Stimulated activated CD8-positive, alpha-beta memory T cell treated with anti-CD3 and anti-CD28 coated beads, Interleukin-2, amount 100 ng/mL, for 1 hour (primary cell): Measurements from ENCODE around the gene INPP5A.
"Not testable (repeated sequence)": the region's sequence is repeated elsewhere in the genome, so short reads cannot be mapped to it uniquely, and the experiment has no call there.

Experiments
- DNase-seq, 2 donors: peaks; one replicate each; pipeline ENCODE4 v3.0.0-alpha.2; 2020; ENCODE audit warnings: low read depth in 2 of 2

The INPP5A gene

GRCh38 chr10:132659206-132660091, 121.9 kb downstream of the INPP5A start:
- no peak for DNase-seq

GRCh38 chr10:132660385-132660784, 122.8 kb downstream of the INPP5A start:
- no peak for DNase-seq

- DNase-seq = no peak
Measured at GRCh38 chr10:132662186-132662920, 124.8 kb downstream of the INPP5A start.

GRCh38 chr10:132663666-132664365, 126.2 kb downstream of the INPP5A start:
- no peak for DNase-seq

GRCh38 chr10:132664407-132664806, 126.8 kb downstream of the INPP5A start:
- DNase-seq = no peak

GRCh38 chr10:132664883-132665282, 127.3 kb downstream of the INPP5A start:
- DNase-seq = no peak

GRCh38 chr10:132665946-132666704, 128.5 kb downstream of the INPP5A start:
- no peak for DNase-seq

GRCh38 chr10:132666705-132667341, 129.2 kb downstream of the INPP5A start:
- no peak for DNase-seq

- no peak for DNase-seq
Measured at GRCh38 chr10:132667342-132668047, 129.9 kb downstream of the INPP5A start.

GRCh38 chr10:132668048-132668394, 130.4 kb downstream of the INPP5A start:
- no peak for DNase-seq

- no peak for DNase-seq
Measured at GRCh38 chr10:132669208-132669861, 131.7 kb downstream of the INPP5A start.

GRCh38 chr10:132670546-132671227, 133.1 kb downstream of the INPP5A start:
- DNase-seq = no peak

GRCh38 chr10:132671228-132672154, 133.9 kb downstream of the INPP5A start:
- DNase-seq = no peak

- not testable (repeated sequence) for DNase-seq
Measured at GRCh38 chr10:132673746-132674145, 136.2 kb downstream of the INPP5A start.

GRCh38 chr10:132674311-132674710, 136.7 kb downstream of the INPP5A start:
- no peak for DNase-seq

- DNase-seq = no peak
Measured at GRCh38 chr10:132675031-132675740, 137.6 kb downstream of the INPP5A start.

GRCh38 chr10:132676193-132676891, 138.8 kb downstream of the INPP5A start:
- DNase-seq = no peak
